GM18505 (cell line): ENCODE results near the gene ABTB1.

Experiments
- ATAC-seq: cut with Tn5 transposase; IDR thresholded peaks from one replicate; pipeline ENCODE4 v1.9.1; 2021; ENCODE audit not compliant: unreplicated experiment
- POLR2A ChIP-seq: IDR thresholded peaks from 4 replicates; pipeline ENCODE4 v1.6.1; 2011; ENCODE audit warnings: borderline replicate concordance; ENCODE audit not compliant: insufficient read depth, insufficient read length; ENCODE audit errors: extremely low read depth

Gene ABTB1

GRCh38 chr3:127706312-127706711 lies 33.6 kb downstream of the ABTB1 start:
- ATAC-seq, result no peak
- no peak for TF ChIP-seq POLR2A

GRCh38 chr3:127706785-127707351 lies 34.1 kb downstream of the ABTB1 start:
- no peak for TF ChIP-seq POLR2A
- ATAC-seq, result no peak

- no peak for ATAC-seq
- no peak for TF ChIP-seq POLR2A
These were observed 35.2 kb downstream of the ABTB1 start for GRCh38 chr3:127707851-127708411.

- no peak for ATAC-seq
- TF ChIP-seq POLR2A, result no peak
These were observed 36.1 kb downstream of the ABTB1 start for GRCh38 chr3:127708837-127709236.

- TF ChIP-seq POLR2A, result no peak
- ATAC-seq, result no peak
These were observed 36.7 kb downstream of the ABTB1 start for GRCh38 chr3:127709320-127710060.

- TF ChIP-seq POLR2A, result no peak
- ATAC-seq, result no peak
These were observed 37.6 kb downstream of the ABTB1 start for GRCh38 chr3:127710155-127710941.

- TF ChIP-seq POLR2A, result no peak
- ATAC-seq, result no peak
These were observed 38.4 kb downstream of the ABTB1 start for GRCh38 chr3:127711021-127711695.

- ATAC-seq, result no peak
These were observed 39.1 kb downstream of the ABTB1 start for GRCh38 chr3:127711896-127712295.

GRCh38 chr3:127712461-127712860 lies 39.7 kb downstream of the ABTB1 start:
- no peak for TF ChIP-seq POLR2A
- ATAC-seq, result no peak

More at GRCh38 chr3:127711896-127712295, 39.1 kb downstream of the ABTB1 start:
- no peak for TF ChIP-seq POLR2A

- TF ChIP-seq POLR2A, result no peak
- ATAC-seq, result no peak
These were observed 40.4 kb downstream of the ABTB1 start for GRCh38 chr3:127712881-127713771.

GRCh38 chr3:127714125-127714571 lies 41.4 kb downstream of the ABTB1 start:
- ATAC-seq, result no peak
- TF ChIP-seq POLR2A, result no peak

- no peak for ATAC-seq
- TF ChIP-seq POLR2A, result no peak
These were observed 42.1 kb downstream of the ABTB1 start for GRCh38 chr3:127714866-127715265.
